DOHH2 (cell line): ENCODE measurements around the gene ZC3H7A.

Experiments
- H3F3A ChIP-seq: fragments of 200-600 bp; sonication (generic), shearing (Covaris generic); 2 replicates; pipeline ENCODE4 v1.6.0; 2016; ENCODE audit warnings: antibody characterized with exemption, mild to moderate bottlenecking; ENCODE audit not compliant: control insufficient read depth, insufficient read depth
- H3K27ac ChIP-seq: fragments of 200-600 bp; sonication (generic); 2 replicates; pipeline ENCODE4 v1.5.1; 2014; ENCODE audit warnings: low read depth, mild to moderate bottlenecking, low read length, moderate library complexity
- H3K27me3 ChIP-seq: fragments of 200-600 bp; sonication (generic); 2 replicates; pipeline ENCODE4 v1.6.1; 2014; ENCODE audit warnings: mild to moderate bottlenecking, low read length, mixed read lengths; ENCODE audit not compliant: control insufficient read depth
- H3K36me3 ChIP-seq: fragments of 200-600 bp; sonication (generic); 2 replicates; pipeline ENCODE4 v1.6.1; 2014; ENCODE audit warnings: mild to moderate bottlenecking, low read length, moderate library complexity, mixed read lengths; ENCODE audit not compliant: control insufficient read depth
- H3K4me1 ChIP-seq: fragments of 200-600 bp; sonication (generic); 2 replicates; pipeline ENCODE4 v1.6.1; 2014; ENCODE audit warnings: mild to moderate bottlenecking, low read length, mixed read lengths; ENCODE audit not compliant: control insufficient read depth
- H3K4me2 ChIP-seq: fragments of 200-600 bp; sonication (generic); 2 replicates; pipeline ENCODE4 v1.6.0; 2014; ENCODE audit warnings: mild to moderate bottlenecking, low read length, moderate library complexity
- H3K4me3 ChIP-seq: fragments of 200-600 bp; sonication (generic); 2 replicates; pipeline ENCODE4 v1.5.1; 2014; ENCODE audit warnings: mild to moderate bottlenecking, low read length, mixed read lengths
- H3K79me2 ChIP-seq: fragments of 200-600 bp; sonication (generic); 2 replicates; pipeline ENCODE4 v1.6.1; 2014; ENCODE audit warnings: mild to moderate bottlenecking, low read length, mixed read lengths; ENCODE audit not compliant: control insufficient read depth
- H3K9me2 ChIP-seq: fragments of 200-600 bp; sonication (generic); replicated peaks from 2 replicates; pipeline ENCODE4 v1.6.1; 2014; ENCODE audit warnings: mild to moderate bottlenecking, low read length, mixed read lengths; ENCODE audit not compliant: control insufficient read depth
- H3K9me3 ChIP-seq: fragments of 200-600 bp; sonication (generic); 2 replicates; pipeline ENCODE4 v1.6.1; 2014; ENCODE audit warnings: antibody characterized with exemption, low read length, mixed read lengths; ENCODE audit not compliant: control insufficient read depth, insufficient read depth
- H4K20me1 ChIP-seq: fragments of 200-600 bp; sonication (generic); 2 replicates; pipeline ENCODE4 v1.6.0; 2014; ENCODE audit warnings: low read depth, mild to moderate bottlenecking, antibody characterized with exemption, low read length, moderate library complexity; ENCODE audit not compliant: control insufficient read depth, insufficient read depth
- EZH2phosphoT487 ChIP-seq: fragments of 200-600 bp; sonication (generic); IDR thresholded peaks from 2 replicates; pipeline ENCODE4 v1.6.1; 2017; ENCODE audit warnings: borderline replicate concordance, mild to moderate bottlenecking, antibody characterized with exemption, low read length, moderate library complexity, mixed read lengths
- TF ChIP-seq, protein P1 (sequence below): fragments of 200-600 bp; sonication (generic); IDR thresholded peaks from one replicate; pipeline ENCODE4 v1.5.1; 2014; ENCODE audit warnings: antibody characterized with exemption, mild to moderate bottlenecking, low read depth, low read length; ENCODE audit not compliant: poor library complexity, severe bottlenecking

Gene ZC3H7A

DNA sequence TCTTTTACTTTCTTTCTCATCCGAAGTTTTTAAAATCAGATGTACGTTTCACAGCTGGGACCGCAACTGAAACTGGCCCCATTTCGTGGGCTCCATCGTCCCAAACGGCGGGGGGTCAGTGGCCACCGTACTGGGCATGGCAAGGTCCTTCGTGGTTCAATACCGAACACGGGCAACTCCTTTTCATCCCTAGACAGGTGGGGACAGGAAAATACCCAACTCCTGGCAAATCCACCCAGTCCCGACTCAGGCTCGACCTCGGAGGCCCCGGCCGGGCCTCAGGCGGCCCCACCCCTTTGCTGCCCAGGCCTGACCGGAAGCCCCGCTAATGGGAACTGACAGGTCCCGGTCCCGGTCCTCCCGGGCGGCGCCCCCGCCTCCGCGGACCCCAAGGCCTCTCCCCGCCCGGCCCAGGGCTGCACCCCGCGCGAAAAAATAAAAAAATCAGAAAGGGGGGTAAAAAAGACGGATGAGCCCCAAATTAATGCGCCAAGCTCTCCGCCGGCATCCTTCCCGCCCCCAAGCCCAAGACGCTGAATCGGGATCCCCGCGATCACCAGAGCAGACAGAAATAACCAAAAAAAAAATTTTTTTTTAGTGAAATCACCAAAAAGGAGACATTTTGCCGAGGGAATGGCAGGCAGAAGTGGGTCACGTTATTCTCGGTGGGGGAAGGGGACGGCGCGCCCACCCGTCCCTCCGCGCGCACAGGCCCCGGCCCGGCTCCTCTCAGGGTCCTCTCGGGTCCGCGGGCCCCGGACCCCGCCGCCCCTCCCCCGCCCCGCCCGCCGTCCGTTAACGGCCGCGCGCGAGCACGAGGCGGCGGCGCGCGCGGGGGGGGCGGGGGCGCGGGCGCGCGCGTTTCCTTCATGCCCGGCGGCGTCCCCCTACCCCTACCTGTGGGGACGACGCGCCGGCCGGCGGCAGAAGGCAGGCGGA, 562 bp downstream of the ZC3H7A start:
- Histone ChIP-seq H3K27me3 (no peaks in the 10 kb centered on the region), H3K27ac (peak overlapping the region; percentile 61), H3K4me3 (peak overlapping the region; percentile 93), H3K4me2 (peak overlapping the region; percentile 97), H3K36me3 (peaks cover 46% of the 10 kb centered on the region), H3K9me3 (no peaks in the 10 kb centered on the region), H3K4me1 (peaks cover 61% of the 10 kb centered on the region), H3K79me2 (peaks cover 86% of the 10 kb centered on the region), H4K20me1 (peaks cover 7% of the 10 kb centered on the region), H3F3A (peaks cover 16% of the 10 kb centered on the region; the same call in 1 of the 2 replicates), H3K9me2 (no peaks in the 10 kb centered on the region)
- TF ChIP-seq, protein P1, sequence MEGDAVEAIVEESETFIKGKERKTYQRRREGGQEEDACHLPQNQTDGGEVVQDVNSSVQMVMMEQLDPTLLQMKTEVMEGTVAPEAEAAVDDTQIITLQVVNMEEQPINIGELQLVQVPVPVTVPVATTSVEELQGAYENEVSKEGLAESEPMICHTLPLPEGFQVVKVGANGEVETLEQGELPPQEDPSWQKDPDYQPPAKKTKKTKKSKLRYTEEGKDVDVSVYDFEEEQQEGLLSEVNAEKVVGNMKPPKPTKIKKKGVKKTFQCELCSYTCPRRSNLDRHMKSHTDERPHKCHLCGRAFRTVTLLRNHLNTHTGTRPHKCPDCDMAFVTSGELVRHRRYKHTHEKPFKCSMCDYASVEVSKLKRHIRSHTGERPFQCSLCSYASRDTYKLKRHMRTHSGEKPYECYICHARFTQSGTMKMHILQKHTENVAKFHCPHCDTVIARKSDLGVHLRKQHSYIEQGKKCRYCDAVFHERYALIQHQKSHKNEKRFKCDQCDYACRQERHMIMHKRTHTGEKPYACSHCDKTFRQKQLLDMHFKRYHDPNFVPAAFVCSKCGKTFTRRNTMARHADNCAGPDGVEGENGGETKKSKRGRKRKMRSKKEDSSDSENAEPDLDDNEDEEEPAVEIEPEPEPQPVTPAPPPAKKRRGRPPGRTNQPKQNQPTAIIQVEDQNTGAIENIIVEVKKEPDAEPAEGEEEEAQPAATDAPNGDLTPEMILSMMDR = no peak
- TF ChIP-seq EZH2phosphoT487 = no peak

DNA sequence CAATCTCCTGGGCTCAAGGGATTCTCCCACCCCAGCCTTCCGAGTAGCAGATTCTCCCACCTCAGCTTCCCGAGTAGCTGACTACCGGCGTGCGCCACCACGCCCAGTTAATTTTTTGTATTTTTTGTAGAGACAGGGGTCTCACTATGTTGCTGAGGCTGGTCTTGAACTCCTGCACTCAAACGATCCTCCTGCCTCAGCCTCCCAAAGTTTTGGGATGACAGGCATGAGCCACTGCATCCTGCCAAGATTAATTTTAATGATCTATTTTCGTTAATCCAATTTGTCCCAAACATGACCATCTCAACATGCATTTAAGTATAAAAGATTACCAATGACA, 1.2 kb downstream of the ZC3H7A start:
- Histone ChIP-seq H3K79me2 (peaks cover 92% of the 10 kb centered on the region), H3K4me3 (peak overlapping the region; percentile 93), H3K36me3 (peaks cover 50% of the 10 kb centered on the region), H3K9me3 (no peaks in the 10 kb centered on the region), H3K9me2 (no peaks in the 10 kb centered on the region), H3K4me2 (peak overlapping the region; percentile 97), H3K27ac (peak overlapping the region; percentile 61; the same call in 1 of the 2 replicates), H3K27me3 (no peaks in the 10 kb centered on the region), H3F3A (peaks cover 16% of the 10 kb centered on the region; the same call in 1 of the 2 replicates), H4K20me1 (peaks cover 7% of the 10 kb centered on the region), H3K4me1 (peaks cover 62% of the 10 kb centered on the region)
- TF ChIP-seq EZH2phosphoT487 = no peak
- TF ChIP-seq, protein P1 = no peak

DNA sequence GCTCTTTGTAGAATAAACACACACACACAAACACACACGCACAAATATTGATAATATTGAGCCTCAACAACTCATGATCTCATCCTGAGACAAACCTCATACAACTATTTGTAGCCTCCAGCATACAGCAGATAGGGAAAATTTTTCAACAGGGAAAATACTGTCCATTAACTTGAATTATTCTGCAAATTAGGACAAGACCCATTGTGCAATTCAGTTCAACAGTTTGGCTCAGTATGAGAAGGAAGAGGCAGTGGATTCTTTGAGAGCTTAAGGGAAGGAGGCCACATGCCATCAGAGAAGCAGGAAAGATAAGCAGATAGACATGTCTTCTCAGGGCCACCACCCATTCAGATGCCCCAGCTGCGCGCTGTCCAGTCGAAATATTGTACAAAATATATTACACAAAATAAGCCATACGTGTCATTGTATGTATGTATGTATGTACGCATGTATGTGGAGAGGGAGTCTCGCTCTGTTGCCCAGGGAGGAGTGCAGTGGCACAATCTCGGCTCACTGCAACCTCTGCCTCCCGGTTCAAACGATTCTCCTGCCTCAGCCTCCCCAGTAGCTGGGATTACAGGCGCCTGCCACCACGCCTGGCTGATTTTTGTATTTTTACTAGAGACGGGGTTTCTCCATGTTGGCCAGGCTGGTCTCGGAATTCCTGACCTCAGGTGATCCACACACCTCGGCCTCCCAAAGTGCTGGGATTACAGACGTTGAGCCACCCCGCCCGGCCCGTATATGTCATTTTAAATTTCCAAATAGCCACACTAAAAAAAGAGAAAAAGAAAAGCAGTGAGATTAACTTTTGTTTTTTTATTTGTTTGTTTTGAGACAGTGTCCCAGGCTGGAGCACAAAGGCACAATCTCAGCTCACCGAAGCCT, 1.8 kb downstream of the ZC3H7A start:
- no peaks in the 10 kb centered on the region for H3K9me2 ChIP-seq
- TF ChIP-seq EZH2phosphoT487 = no peak
- TF ChIP-seq, protein P1 = no peak
- peaks cover 61% of the 10 kb centered on the region for H3K4me1 ChIP-seq
- H3K79me2 ChIP-seq = peaks cover 93% of the 10 kb centered on the region
- H3K4me2 ChIP-seq = peak overlapping the region; percentile 97
- H3K9me3 ChIP-seq = no peaks in the 10 kb centered on the region
- no peaks in the 10 kb centered on the region for H3K27me3 ChIP-seq
- peaks cover 7% of the 10 kb centered on the region for H4K20me1 ChIP-seq
- H3F3A ChIP-seq = peaks cover 16% of the 10 kb centered on the region; the same call in 1 of the 2 replicates
- H3K27ac ChIP-seq = no peak overlapping the region
- peaks cover 51% of the 10 kb centered on the region for H3K36me3 ChIP-seq
- H3K4me3 ChIP-seq = peak overlapping the region; percentile 93
